H1 (cell line): ENCODE results near the gene SP1. TPM values are rescaled to one million over a fixed set of nuclear protein-coding genes. Genes with fewer than 3 reads are reported as not detected.

ENCODE experiments used
- CTCF ChIA-PET: fragments of 300-600 bp; sonication (Branson Sonifier 250); formaldehyde crosslinking; loops from one replicate; lab custom pipeline; 2021; ENCODE audit not compliant: partially characterized antibody; lab: Charles Lee
- POLR2A ChIA-PET: fragments of 300-600 bp; sonication (Branson Sonifier 250); formaldehyde crosslinking; loops from one replicate; lab custom pipeline; 2021; ENCODE audit warnings: inconsistent platforms; ENCODE audit not compliant: partially characterized antibody; lab: Charles Lee
- DNase-seq, 2 experiments: peaks; one replicate each; pipeline versions ENCODE4 v3.0.0 to v3.0.0-alpha.2; 2010 to 2022; ENCODE audit warnings: low spot score in 2 of 2, low read depth in 1 of 2, mixed read lengths in 1 of 2
- FAIRE-seq: peaks from 2 replicates; lab custom pipeline; 2011; peaks lifted over from hg19 to GRCh38; lab: Jason Lieb, UNC
- H2AFZ ChIP-seq: 2 replicates; pipeline ENCODE4 v1.8.1; 2012; ENCODE audit warnings: low read length, inconsistent platforms
- H2AK5ac ChIP-seq: 2 replicates; pipeline ENCODE4 v1.6.1; 2013; ENCODE audit warnings: low read depth, low read length
- H2BK120ac ChIP-seq: replicated peaks from 2 replicates; pipeline ENCODE3; 2013; ENCODE audit warnings: low read depth, low read length, inconsistent platforms
- H2BK12ac ChIP-seq: 2 replicates; pipeline ENCODE4 v1.6.1; 2013; ENCODE audit warnings: low read depth, low read length
- H2BK15ac ChIP-seq: 2 replicates; pipeline ENCODE4 v1.6.1; 2013; ENCODE audit warnings: low read length
- H2BK20ac ChIP-seq: 2 replicates; pipeline ENCODE4 v1.6.1; 2013; ENCODE audit warnings: low read length
- H2BK5ac ChIP-seq: 2 replicates; pipeline ENCODE4 v1.6.1; 2013; ENCODE audit warnings: low read depth, low read length
- H3K14ac ChIP-seq: 2 replicates; pipeline ENCODE4 v1.6.1; 2013; ENCODE audit warnings: inconsistent platforms; ENCODE audit not compliant: insufficient read length
- H3K18ac ChIP-seq: 2 replicates; pipeline ENCODE4 v1.6.1; 2013; ENCODE audit warnings: low read length; ENCODE audit errors: extremely low read depth
- H3K23ac ChIP-seq: 2 replicates; pipeline ENCODE4 v1.6.1; 2013; ENCODE audit warnings: inconsistent platforms; ENCODE audit not compliant: insufficient read length
- H3K23me2 ChIP-seq: 2 replicates; pipeline ENCODE4 v1.6.1; 2013; ENCODE audit warnings: low read depth, low read length
- H3K27ac ChIP-seq: 2 replicates; pipeline ENCODE4 v1.6.1; 2011; ENCODE audit warnings: low read depth, low read length, inconsistent platforms
- H3K27me3 ChIP-seq, 4 experiments: replicated peaks in 1 of 4; 1 replicate in 1 of 4; 2 replicates in 3 of 4; pipeline versions ENCODE4 v1.6.1 to v1.8.1; 2011 to 2013; ENCODE audit warnings: low read length in 3 of 4, mild to moderate bottlenecking in 3 of 4, inconsistent platforms in 2 of 4, mixed read lengths in 2 of 4, moderate library complexity in 1 of 4; ENCODE audit not compliant: control insufficient read depth in 3 of 4, insufficient read depth in 3 of 4; ENCODE audit errors: extremely low read depth in 1 of 4
- H3K36me3 ChIP-seq, 4 experiments: 2 replicates each; pipeline versions ENCODE4 v1.6.1 to v1.8.1; 2011 to 2013; ENCODE audit warnings: mild to moderate bottlenecking in 4 of 4, low read length in 3 of 4, moderate library complexity in 2 of 4, control low read depth in 1 of 4, inconsistent platforms in 1 of 4; ENCODE audit not compliant: insufficient read depth in 4 of 4, control insufficient read depth in 2 of 4
- H3K4ac ChIP-seq: replicated peaks from 2 replicates; pipeline ENCODE3; 2013; ENCODE audit warnings: low read length, low read depth, mixed read lengths, inconsistent platforms; ENCODE audit not compliant: insufficient read length
- H3K4me1 ChIP-seq, 4 experiments: replicated peaks in 1 of 4; 1 replicate in 1 of 4; 2 replicates in 3 of 4; pipeline versions ENCODE4 v1.6.1 to v1.8.1; 2011 to 2013; ENCODE audit warnings: low read length in 3 of 4, inconsistent platforms in 2 of 4, mixed read lengths in 1 of 4; ENCODE audit not compliant: insufficient read depth in 4 of 4, control insufficient read depth in 3 of 4
- H3K4me2 ChIP-seq, 2 experiments: 2 replicates each; pipeline versions ENCODE4 v1.6.1 to v1.8.1; 2011 to 2013; ENCODE audit warnings: low read depth in 2 of 2, low read length in 2 of 2, control low read depth in 1 of 2, inconsistent platforms in 1 of 2, mild to moderate bottlenecking in 1 of 2; ENCODE audit not compliant: insufficient read depth in 1 of 2
- H3K4me3 ChIP-seq, 4 experiments: fragments of 200-600, 300-600 bp in 1 of 4; sonication (generic), shearing (Covaris generic), sonication (Bioruptor Twin) in 1 of 4; 2 replicates each; pipeline versions ENCODE4 v1.5.1 to v1.8.1; 2011 to 2016; ENCODE audit warnings: low read length in 4 of 4, low read depth in 3 of 4, control low read depth in 2 of 4, inconsistent platforms in 2 of 4, mild to moderate bottlenecking in 2 of 4, mixed read lengths in 1 of 4, moderate library complexity in 1 of 4; ENCODE audit not compliant: insufficient read depth in 2 of 4; ENCODE audit errors: extremely low read depth in 1 of 4
- H3K56ac ChIP-seq: replicated peaks from 2 replicates; pipeline ENCODE3; 2013; ENCODE audit warnings: low read depth, mild to moderate bottlenecking, mixed read lengths, low read length, inconsistent platforms; ENCODE audit not compliant: insufficient read length
- H3K79me1 ChIP-seq: 2 replicates; pipeline ENCODE4 v1.6.1; 2013; ENCODE audit warnings: low read depth, low read length, control low read depth
- H3K79me2 ChIP-seq, 2 experiments: 2 replicates each; pipeline versions ENCODE4 v1.6.1 to v1.8.1; 2012 to 2013; ENCODE audit warnings: low read length in 2 of 2, mild to moderate bottlenecking in 2 of 2, inconsistent platforms in 1 of 2; ENCODE audit not compliant: insufficient read depth in 2 of 2, control insufficient read depth in 1 of 2
- H3K9ac ChIP-seq, 4 experiments: replicated peaks in 1 of 4; 1 replicate in 1 of 4; 2 replicates in 3 of 4; pipeline versions ENCODE4 v1.6.1 to v1.8.1; 2011 to 2013; ENCODE audit warnings: low read depth in 3 of 4, low read length in 3 of 4, control low read depth in 2 of 4, mild to moderate bottlenecking in 2 of 4, moderate library complexity in 2 of 4, inconsistent platforms in 1 of 4; ENCODE audit errors: extremely low read depth in 1 of 4
- H3K9me3 ChIP-seq, 2 experiments: 2 replicates each; pipeline versions ENCODE4 v1.6.1 to v1.8.1; 2012 to 2013; ENCODE audit warnings: mild to moderate bottlenecking in 2 of 2, moderate library complexity in 2 of 2, control low read depth in 1 of 2, inconsistent platforms in 1 of 2, low read depth in 1 of 2, low read length in 1 of 2, mixed read lengths in 1 of 2; ENCODE audit not compliant: insufficient read depth in 2 of 2
- H4K20me1 ChIP-seq, 2 experiments: replicated peaks in 1 of 2; 2 replicates each; pipeline versions ENCODE3 to v1.8.1; 2011 to 2013; ENCODE audit warnings: inconsistent platforms in 2 of 2, low read length in 2 of 2, mild to moderate bottlenecking in 1 of 2; ENCODE audit not compliant: insufficient read depth in 2 of 2, control insufficient read depth in 1 of 2
- H4K5ac ChIP-seq: 2 replicates; pipeline ENCODE4 v1.6.1; 2013; ENCODE audit warnings: low read length, low read depth, mixed read lengths, inconsistent platforms; ENCODE audit not compliant: insufficient read length
- H4K8ac ChIP-seq: 2 replicates; pipeline ENCODE4 v1.8.0; 2013; ENCODE audit warnings: mild to moderate bottlenecking, moderate library complexity, low read length, inconsistent platforms; ENCODE audit not compliant: insufficient read depth; ENCODE audit errors: extremely low read depth
- H4K91ac ChIP-seq: replicated peaks from 2 replicates; pipeline ENCODE3; 2013; ENCODE audit warnings: low read length, mixed read lengths, inconsistent platforms; ENCODE audit not compliant: insufficient read length
- ATF2 ChIP-seq: IDR thresholded peaks from 2 replicates; pipeline ENCODE4 v1.6.1; 2012; ENCODE audit warnings: low read length, inconsistent platforms
- FOSL1 ChIP-seq: IDR thresholded peaks from 2 replicates; pipeline ENCODE4 v1.6.1; 2011; ENCODE audit warnings: mild to moderate bottlenecking, low read depth, low read length, moderate library complexity; ENCODE audit not compliant: insufficient read depth
- GABPA ChIP-seq: IDR thresholded peaks from 2 replicates; pipeline ENCODE4 v1.6.1; 2011; ENCODE audit warnings: mild to moderate bottlenecking, low read length, moderate library complexity, borderline replicate concordance; ENCODE audit not compliant: insufficient read depth
- HDAC6 ChIP-seq: IDR thresholded peaks from one replicate; pipeline ENCODE4 v1.7.1; 2012; ENCODE audit warnings: low read depth, mild to moderate bottlenecking, inconsistent platforms, low read length, moderate library complexity
- JUN ChIP-seq: IDR thresholded peaks from 2 replicates; pipeline ENCODE4 v1.6.1; 2011; ENCODE audit warnings: low read depth, mild to moderate bottlenecking, improper control_type of control experiment, low read length
- NRF1 ChIP-seq: IDR thresholded peaks from 2 replicates; pipeline ENCODE4 v1.6.1; 2011; ENCODE audit warnings: mild to moderate bottlenecking, low read depth, low read length, improper control_type of control experiment
- RFX5 ChIP-seq: IDR thresholded peaks from 2 replicates; pipeline ENCODE4 v1.6.1; 2011; ENCODE audit warnings: low read depth, low read length, improper control_type of control experiment, borderline replicate concordance
- RXRA ChIP-seq: IDR thresholded peaks from 2 replicates; pipeline ENCODE4 v1.6.1; 2011; ENCODE audit warnings: low read depth, mild to moderate bottlenecking, low read length, moderate library complexity; ENCODE audit not compliant: insufficient read depth
- SP1 ChIP-seq: IDR thresholded peaks from 2 replicates; pipeline ENCODE4 v1.6.1; 2011; ENCODE audit warnings: low read depth, low read length
- TBP ChIP-seq: IDR thresholded peaks from 2 replicates; pipeline ENCODE4 v1.6.1; 2011; ENCODE audit warnings: low read depth, low read length, improper control_type of control experiment
- YY1 ChIP-seq: IDR thresholded peaks from 2 replicates; pipeline ENCODE4 v1.6.1; 2011; ENCODE audit warnings: low read depth, mild to moderate bottlenecking, low read length
- ZNF274 ChIP-seq: IDR thresholded peaks from 2 replicates; pipeline ENCODE4 v1.7.0; 2012; ENCODE audit warnings: low read length, borderline replicate concordance; ENCODE audit errors: extremely low read depth
- WGBS, 2 experiments: shearing (Covaris generic) in 1 of 2; methylation state at CpG; one replicate each; pipeline versions ENCODE4 v1.1.6 to v1.1.7; 2013 to 2015; ENCODE audit warnings: low lambda C conversion rate in 2 of 2, mixed read lengths in 2 of 2, inconsistent platforms in 1 of 2, low coverage in 1 of 2, missing lambda C conversion rate in 1 of 2; ENCODE audit not compliant: insufficient replicate concordance in 2 of 2, insufficient coverage in 1 of 2, insufficient read length in 1 of 2; ENCODE audit errors: extremely low coverage in 1 of 2, missing lambda C conversion rate in 1 of 2; 5-methylcytosine and 5-hydroxymethylcytosine counted together
- polyA plus RNA-seq, 7 experiments: library from polyadenylated mRNA; depleted of rRNA in 3 of 7; stranded (reverse) in 5 of 7; unstranded in 2 of 7; fragments of >200 nt in 5 of 7; fragments of 200-250 nt in 2 of 7; gene quantifications; 1 replicate in 5 of 7; 2 replicates in 1 of 7; 4 replicates in 1 of 7; pipeline versions ENCODE4 v1.2.1 to v1.2.3, GENCODE V29; 2011 to 2013; ENCODE audit warnings: missing spikeins in 2 of 7, mixed read lengths in 2 of 7
- total RNA-seq: library from RNA; stranded (reverse); fragmentation: NEBNext Ultra II Directional; extraction: Animal tissue kit (Norgen Biotek cat#: 25700); gene quantifications from 2 replicates; pipeline ENCODE4 v1.2.1, GENCODE V29; 2021

The SP1 gene
- total and polyA plus RNA-seq, 2 of the 8 experiments (the other 6 are each of a cell fraction or from before 2014, with no cell fraction given), result 50.7 to 75.2 TPM

- no peak overlapping the region for H2BK15ac ChIP-seq
- POLR2A ChIA-PET, result interaction anchor here (0.7 to 1.1 kb wide), 3 partner anchors 11 to 20 kb away, joined by 3 read pairs; no protein-coding TSS in a partner anchor
- no peak overlapping the region for H3K14ac ChIP-seq
- H3K79me1 ChIP-seq, result no peaks in the 10 kb centered on the region
- H3K56ac ChIP-seq, result no peak overlapping the region
- H3K4me2 ChIP-seq, result no peak overlapping the region
- H4K20me1 ChIP-seq, result no peaks in the 10 kb centered on the region
- no peaks in the 10 kb centered on the region for H3K9me3 ChIP-seq
- no peak overlapping the region for H2BK12ac ChIP-seq
- no peak overlapping the region for H4K91ac ChIP-seq
- no peak overlapping the region for H2BK5ac ChIP-seq
- no peaks in the 10 kb centered on the region for H3K23me2 ChIP-seq
- no peak overlapping the region for H2BK120ac ChIP-seq
- DNase-seq (no peak), FAIRE-seq (no peak)
- H3K18ac ChIP-seq, result no peak overlapping the region
- no peak overlapping the region for H2AK5ac ChIP-seq
- WGBS, 2 experiments, result 98% methylated on average over 5 of the region's 5 CpGs; no CpG with 5 or more reads in 1 of the 2 experiments
- no peak overlapping the region for H3K23ac ChIP-seq
- H4K5ac ChIP-seq, result no peak overlapping the region
- no peaks in the 10 kb centered on the region for H3K79me2 ChIP-seq
- CTCF ChIA-PET, result interaction anchor here (0.7 to 21.3 kb wide), 5 partner anchors 10 to 133 kb away, joined by 3 to 381 read pairs (median 3); partner anchors contain the start of genes AAAS, SP1 and SP7
- H4K8ac ChIP-seq, result no peak overlapping the region
- no peaks in the 10 kb centered on the region for H3K27me3 ChIP-seq
- no peak overlapping the region for H2BK20ac ChIP-seq
- no peak overlapping the region for H3K27ac ChIP-seq
- no peak overlapping the region for H3K4me3 ChIP-seq
- H3K36me3 ChIP-seq, result no peaks in the 10 kb centered on the region
- H3K4me1 ChIP-seq, result no peaks in the 10 kb centered on the region
- H3K4ac ChIP-seq, result no peak overlapping the region
- no peak overlapping the region for H3K9ac ChIP-seq
- H2AFZ ChIP-seq, result no peak overlapping the region
- TF ChIP-seq GABPA (no peak), YY1 (no peak), HDAC6 (no peak), ATF2 (no peak), TBP (no peak), ZNF274 (no peak), RFX5 (no peak), JUN (no peak), FOSL1 (no peak), RXRA (no peak), NRF1 (no peak), SP1 (no peak)
Measured at GRCh38 chr12:53358836-53359419, 21.0 kb upstream of the SP1 start.
